ENCODE results near the gene HSH2D.

The HSH2D gene

DNA sequence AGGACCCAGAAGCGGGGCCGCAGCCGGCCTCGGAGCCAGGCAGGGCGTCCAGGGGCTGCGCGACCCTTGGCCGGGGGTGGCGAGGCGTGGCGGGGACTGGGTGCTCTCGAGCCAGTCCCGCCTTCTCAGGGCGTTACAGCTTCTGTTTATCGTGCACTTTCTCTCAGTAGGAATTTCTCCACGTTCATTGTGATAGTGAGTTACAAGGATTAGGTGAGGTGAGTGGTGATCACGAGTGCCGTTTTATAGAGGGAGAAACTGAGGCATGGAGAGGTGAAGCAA lies 54.8 kb downstream of the HSH2D start:
- no peak for DNase-seq

DNA sequence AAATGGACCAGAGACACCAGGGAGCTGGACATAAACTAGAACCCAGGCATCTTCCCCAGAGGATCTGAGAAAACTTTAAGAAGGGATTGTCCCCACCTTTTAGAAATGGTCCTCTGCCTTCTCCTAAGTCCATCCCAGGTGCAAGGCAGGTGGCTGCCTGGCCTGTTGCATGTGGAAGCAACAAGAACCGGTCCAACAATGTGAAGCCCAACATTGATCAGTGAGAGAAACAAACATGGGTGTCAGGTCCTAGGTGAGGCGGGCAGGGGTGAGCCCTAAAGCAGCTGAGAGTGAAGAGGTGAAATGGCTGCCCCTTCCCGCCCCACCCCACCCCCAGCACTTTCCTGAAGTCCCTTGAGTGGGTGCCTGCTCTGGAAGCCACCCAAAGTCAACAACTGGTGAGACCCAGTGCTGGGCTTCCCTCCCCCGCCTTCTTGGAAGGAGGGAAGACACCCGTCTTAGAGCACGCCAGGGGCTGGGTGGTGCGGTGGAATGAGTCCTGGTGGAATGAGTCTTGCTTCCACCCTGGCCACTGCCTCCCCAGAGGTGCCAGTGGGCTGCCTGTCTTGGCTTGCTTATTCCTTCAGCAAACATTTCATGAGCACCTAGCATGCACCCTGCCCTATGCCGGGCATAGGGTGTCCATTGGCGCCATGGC lies 55.9 kb downstream of the HSH2D start:
- no peak for DNase-seq

- DNase-seq, result no peak
Measured at GRCh38 chr19:16200038-16201010, 56.8 kb downstream of the HSH2D start.

- DNase-seq, result no peak
Measured at GRCh38 chr19:16201011-16201391, 57.5 kb downstream of the HSH2D start.

DNA sequence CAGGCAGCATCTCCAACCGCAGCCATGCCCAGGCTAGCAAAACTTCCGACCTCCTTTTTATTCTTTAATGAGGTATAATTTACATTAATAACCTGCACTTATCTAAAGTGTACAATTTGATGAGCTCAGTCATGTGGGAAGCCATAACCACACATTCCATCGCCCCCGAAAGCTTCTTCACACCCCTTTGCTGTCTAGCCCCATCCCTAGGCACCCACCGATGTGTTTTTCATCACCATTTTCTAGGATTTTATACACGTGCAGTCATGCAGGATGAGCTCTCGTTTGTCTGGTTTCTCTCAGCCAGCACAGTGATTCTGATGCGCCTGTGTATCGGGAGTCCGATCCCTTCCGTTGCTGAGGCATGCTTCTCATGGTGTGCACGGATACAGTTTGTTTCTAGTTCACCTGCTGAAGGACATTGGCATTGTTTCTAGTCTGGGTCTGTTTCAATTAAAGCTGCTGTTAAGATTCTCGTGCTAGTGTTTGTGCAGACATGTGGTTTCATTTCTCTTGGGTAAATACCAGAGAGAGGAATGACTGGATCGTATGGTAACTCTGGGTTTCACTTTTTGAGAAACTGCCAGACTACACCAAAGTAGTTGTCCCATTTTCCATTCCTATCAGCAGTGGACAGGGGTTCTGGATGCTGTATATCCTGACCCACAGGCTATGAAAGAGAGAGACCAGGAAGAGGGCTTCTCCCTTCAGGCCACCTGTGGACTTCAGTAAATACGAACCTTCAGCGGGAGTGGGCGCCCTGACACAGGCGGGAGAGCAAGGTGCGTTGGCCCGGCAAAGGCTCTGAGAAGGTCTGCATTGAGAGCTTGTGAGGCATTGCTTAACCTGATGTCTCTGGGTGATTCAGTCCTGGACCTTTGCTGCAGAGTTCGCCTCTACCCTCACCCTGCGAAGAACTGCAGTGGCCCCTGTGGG lies 59.1 kb downstream of the HSH2D start:
- no peak for DNase-seq

- no peak for DNase-seq
Measured at GRCh38 chr19:16203256-16204004, 59.9 kb downstream of the HSH2D start.

DNA sequence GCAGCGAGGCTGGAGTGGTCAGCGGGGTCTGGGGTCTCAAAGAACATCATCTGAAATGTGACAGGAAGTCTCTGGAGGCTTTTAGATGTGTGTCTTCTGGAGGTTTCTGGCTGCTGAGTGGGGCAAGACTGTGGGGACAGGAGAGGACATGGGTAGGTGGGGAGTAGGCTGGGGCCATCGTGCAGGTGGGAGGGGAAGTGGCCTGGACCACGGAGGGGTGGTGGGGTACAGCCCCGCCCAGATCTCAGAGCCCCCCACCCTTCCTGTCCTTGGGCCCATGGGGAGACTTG lies 60.5 kb downstream of the HSH2D start:
- no peak for DNase-seq

GRCh38 chr19:16205205-16206045 lies 61.9 kb downstream of the HSH2D start:
- no peak for DNase-seq

DNA sequence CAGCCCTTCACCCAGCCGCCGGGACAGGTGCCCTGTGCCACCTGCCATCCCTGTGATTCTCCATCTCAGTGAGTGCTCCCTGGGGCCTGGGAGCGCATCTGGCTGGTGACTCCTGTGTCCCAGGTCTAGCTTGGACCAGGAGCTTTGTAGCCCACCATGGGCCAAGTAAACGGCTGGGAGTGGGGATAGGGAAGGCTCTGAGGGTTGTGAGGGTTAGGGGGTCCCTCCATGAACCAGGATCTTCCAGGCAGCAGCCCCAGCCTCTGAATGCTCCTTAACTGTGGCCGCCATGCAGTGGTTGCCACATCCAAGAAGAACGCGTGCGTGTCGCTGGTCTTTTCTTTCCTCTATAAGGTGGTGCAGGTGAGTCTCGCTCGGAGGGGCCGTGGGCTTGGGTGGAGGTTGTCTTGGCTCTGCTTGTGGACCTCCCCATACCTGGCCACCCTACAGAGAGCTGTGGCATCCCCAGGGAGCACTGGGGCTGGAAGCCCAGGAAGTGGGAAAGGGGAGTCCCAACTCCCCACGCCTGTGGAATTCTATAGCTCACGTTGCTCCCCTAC lies 62.6 kb downstream of the HSH2D start:
- no peak for DNase-seq

- DNase-seq, result no peak
Measured at GRCh38 chr19:16206637-16207036, 63.2 kb downstream of the HSH2D start.

DNA sequence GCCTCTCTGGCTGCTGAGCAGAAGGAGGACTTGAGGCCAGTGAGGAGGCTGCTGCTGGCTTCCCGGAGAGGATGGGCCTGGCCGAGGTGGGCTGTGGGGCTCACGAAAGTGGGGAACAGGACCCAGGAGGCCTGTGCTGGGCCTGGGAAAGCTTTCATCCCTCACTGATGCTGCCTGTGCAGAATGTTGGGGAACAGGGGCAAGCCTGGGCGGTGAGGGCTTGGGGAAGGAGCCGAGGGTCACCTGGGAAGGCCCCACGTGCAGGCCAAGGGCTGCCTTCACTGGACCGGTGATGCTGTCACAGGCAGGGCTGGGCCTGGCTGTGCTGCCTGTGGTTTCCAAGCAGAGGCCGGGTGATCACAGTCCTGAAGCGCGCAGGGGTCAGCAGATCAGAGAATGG lies 63.6 kb downstream of the HSH2D start:
- DNase-seq, result no peak

- DNase-seq, result no peak
Measured at GRCh38 chr19:16207490-16208025, 64.1 kb downstream of the HSH2D start.
